NCI-H2029 treated with DMSO at 0.1 percent for 48 hours (cell line): Measurements from ENCODE around the gene MYADML2.
"Not testable (repeated sequence)": the region's sequence is repeated elsewhere in the genome, so short reads cannot be mapped to it uniquely, and the experiment has no call there.

Source experiments
- DNase-seq: peaks from one replicate; lab custom pipeline; 2025; lab: John Stamatoyannopoulos, UW

MYADML2 gene

GRCh38 chr17:81958633-81959342 lies 11.8 kb upstream of the MYADML2 start:
- no peak for DNase-seq

GRCh38 chr17:81957691-81958432 lies 10.8 kb upstream of the MYADML2 start:
- DNase-seq: no peak

GRCh38 chr17:81956607-81957589 lies 9.9 kb upstream of the MYADML2 start:
- no peak for DNase-seq

GRCh38 chr17:81955756-81956544 lies 8.9 kb upstream of the MYADML2 start:
- DNase-seq: no peak

- DNase-seq: no peak
These were observed 8.1 kb upstream of the MYADML2 start for GRCh38 chr17:81955058-81955681.

GRCh38 chr17:81954131-81955057 lies 7.4 kb upstream of the MYADML2 start:
- DNase-seq: no peak

- DNase-seq: not testable (repeated sequence)
These were observed 6.4 kb upstream of the MYADML2 start for GRCh38 chr17:81953443-81953842.

- no peak for DNase-seq
These were observed 5.8 kb upstream of the MYADML2 start for GRCh38 chr17:81952792-81953228.

GRCh38 chr17:81951785-81952684 lies 5.0 kb upstream of the MYADML2 start:
- no peak for DNase-seq

- no peak for DNase-seq
These were observed 3.5 kb upstream of the MYADML2 start for GRCh38 chr17:81950501-81950900.

- no peak for DNase-seq
These were observed 1.8 kb upstream of the MYADML2 start for GRCh38 chr17:81948635-81949378.

GRCh38 chr17:81944858-81945257 lies 2.2 kb downstream of the MYADML2 start:
- DNase-seq: no peak

- no peak for DNase-seq
These were observed 4.9 kb downstream of the MYADML2 start for GRCh38 chr17:81942167-81942553.

- DNase-seq: no peak
These were observed 5.4 kb downstream of the MYADML2 start for GRCh38 chr17:81941484-81942166.

- DNase-seq: no peak
These were observed 6.2 kb downstream of the MYADML2 start for GRCh38 chr17:81940538-81941483.

GRCh38 chr17:81939881-81940385 lies 7.1 kb downstream of the MYADML2 start:
- DNase-seq: no peak
